Astrocyte (in vitro differentiated cells and primary cell): Measurements from ENCODE around the gene ZNF414. TPM values are rescaled to one million over a fixed set of nuclear protein-coding genes. Genes with fewer than 3 reads are reported as not detected.

Source experiments
- DNase-seq: peaks from one replicate; pipeline ENCODE4 v3.0.0-alpha.2; 2010; ENCODE audit warnings: low read depth
- FAIRE-seq: peaks from 2 replicates; lab custom pipeline; 2011; peaks lifted over from hg19 to GRCh38; lab: Jason Lieb, UNC
- H2AFZ ChIP-seq: 2 replicates; pipeline ENCODE4 v1.6.0; 2012; ENCODE audit warnings: low read depth, low read length, inconsistent platforms
- H3K27ac ChIP-seq: 2 replicates; pipeline ENCODE4 v1.5.1; 2011; ENCODE audit warnings: low read depth, low read length, inconsistent platforms
- H3K27me3 ChIP-seq: 2 replicates; pipeline ENCODE4 v1.6.0; 2011; ENCODE audit warnings: low read length, inconsistent platforms; ENCODE audit not compliant: insufficient read depth
- H3K36me3 ChIP-seq: 2 replicates; pipeline ENCODE4 v1.5.1; 2011; ENCODE audit warnings: low read length, inconsistent platforms; ENCODE audit not compliant: insufficient read depth
- H3K4me1 ChIP-seq: 2 replicates; pipeline ENCODE4 v1.5.1; 2011; ENCODE audit warnings: low read length, inconsistent platforms; ENCODE audit not compliant: insufficient read depth
- H3K4me2 ChIP-seq: 2 replicates; pipeline ENCODE4 v1.6.0; 2012; ENCODE audit warnings: low read length, inconsistent platforms
- H3K4me3 ChIP-seq: 2 replicates; pipeline ENCODE4 v1.5.1; 2011; ENCODE audit warnings: low read depth, mild to moderate bottlenecking, low read length, inconsistent platforms; ENCODE audit not compliant: insufficient read depth
- H3K79me2 ChIP-seq: 2 replicates; pipeline ENCODE4 v1.6.0; 2012; ENCODE audit warnings: mild to moderate bottlenecking, low read length, inconsistent platforms; ENCODE audit not compliant: insufficient read depth
- H3K9ac ChIP-seq: 2 replicates; pipeline ENCODE4 v1.6.0; 2012; ENCODE audit warnings: mild to moderate bottlenecking, low read length, inconsistent platforms
- H3K9me3 ChIP-seq: 2 replicates; pipeline ENCODE4 v1.5.1; 2012; ENCODE audit warnings: low read depth, mild to moderate bottlenecking, low read length, inconsistent platforms; ENCODE audit not compliant: insufficient read depth
- H4K20me1 ChIP-seq: 2 replicates; pipeline ENCODE4 v1.6.0; 2012; ENCODE audit warnings: low read length, inconsistent platforms; ENCODE audit not compliant: insufficient read depth
- H3K27ac Mint-ChIP-seq: one replicate; pipeline ENCODE4 v1.8.0; 2021; ENCODE audit warnings: mild to moderate bottlenecking, mixed read lengths; ENCODE audit not compliant: unreplicated experiment
- H3K27me3 Mint-ChIP-seq: one replicate; pipeline ENCODE4 v1.8.0; 2021; ENCODE audit warnings: low read depth, mixed read lengths; ENCODE audit not compliant: unreplicated experiment
- H3K36me3 Mint-ChIP-seq: one replicate; pipeline ENCODE4 v1.8.0; 2021; ENCODE audit warnings: low read depth, mixed read lengths; ENCODE audit not compliant: unreplicated experiment
- H3K4me1 Mint-ChIP-seq: one replicate; pipeline ENCODE4 v1.8.0; 2021; ENCODE audit warnings: low read depth, mixed read lengths; ENCODE audit not compliant: unreplicated experiment
- H3K4me3 Mint-ChIP-seq: one replicate; pipeline ENCODE4 v1.8.0; 2021; ENCODE audit warnings: mild to moderate bottlenecking, moderate library complexity, mixed read lengths; ENCODE audit not compliant: unreplicated experiment
- H3K9me3 Mint-ChIP-seq: one replicate; pipeline ENCODE4 v1.8.0; 2021; ENCODE audit warnings: mild to moderate bottlenecking, mixed read lengths; ENCODE audit not compliant: unreplicated experiment
- EZH2 ChIP-seq: IDR thresholded peaks from 2 replicates; pipeline ENCODE4 v1.6.1; 2012; ENCODE audit warnings: mild to moderate bottlenecking, low read length, inconsistent platforms; ENCODE audit not compliant: insufficient read depth
- total RNA-seq: library from RNA; stranded (reverse); gene quantifications from 2 replicates; pipeline ENCODE4 v1.2.1, GENCODE V29; 2021
- TF ChIP-seq, protein P1 (sequence below): IDR thresholded peaks from 2 replicates; pipeline ENCODE4 v1.5.1; 2011; ENCODE audit warnings: low read depth, mild to moderate bottlenecking, inconsistent platforms, low read length, moderate library complexity; ENCODE audit not compliant: insufficient read depth

The ZNF414 gene
- total RNA-seq, 1 donor from 2014 or later, result 17.2 TPM

DNA sequence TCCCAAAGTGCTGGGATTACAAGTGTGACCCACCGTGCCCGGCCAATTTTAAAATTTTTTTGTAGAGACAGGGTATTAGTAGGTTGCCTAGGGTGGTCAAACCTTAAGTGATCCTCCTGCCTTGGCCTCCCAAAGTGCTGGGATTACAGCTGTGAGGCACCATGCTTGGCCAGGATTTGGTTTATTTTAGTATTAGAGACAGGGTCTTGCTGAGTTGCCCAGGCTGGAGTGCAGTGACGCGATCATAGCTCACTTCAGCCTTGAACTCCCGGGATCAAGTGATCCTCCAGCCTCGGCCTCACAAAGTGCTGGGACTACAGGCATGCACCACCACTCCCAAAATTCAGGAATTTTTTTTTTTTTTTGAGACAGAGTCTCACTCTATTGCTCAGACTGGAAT lies 5.4 kb upstream of the ZNF414 start:
- no peak overlapping the region for H2AFZ ChIP-seq
- Mint-ChIP-seq H3K27ac (no peak overlapping the region), H3K9me3 (no peaks in the 10 kb centered on the region), H3K4me1 (peaks cover 7% of the 10 kb centered on the region), H3K4me3 (no peak overlapping the region), H3K27me3 (no peaks in the 10 kb centered on the region), H3K36me3 (no peaks in the 10 kb centered on the region)
- H3K9me3 ChIP-seq, result no peaks in the 10 kb centered on the region
- no peaks in the 10 kb centered on the region for H3K4me1 ChIP-seq
- H3K36me3 ChIP-seq, result no peaks in the 10 kb centered on the region
- no peak overlapping the region for H3K9ac ChIP-seq
- H3K79me2 ChIP-seq, result no peaks in the 10 kb centered on the region
- TF ChIP-seq EZH2, result no peak
- TF ChIP-seq, protein P1, sequence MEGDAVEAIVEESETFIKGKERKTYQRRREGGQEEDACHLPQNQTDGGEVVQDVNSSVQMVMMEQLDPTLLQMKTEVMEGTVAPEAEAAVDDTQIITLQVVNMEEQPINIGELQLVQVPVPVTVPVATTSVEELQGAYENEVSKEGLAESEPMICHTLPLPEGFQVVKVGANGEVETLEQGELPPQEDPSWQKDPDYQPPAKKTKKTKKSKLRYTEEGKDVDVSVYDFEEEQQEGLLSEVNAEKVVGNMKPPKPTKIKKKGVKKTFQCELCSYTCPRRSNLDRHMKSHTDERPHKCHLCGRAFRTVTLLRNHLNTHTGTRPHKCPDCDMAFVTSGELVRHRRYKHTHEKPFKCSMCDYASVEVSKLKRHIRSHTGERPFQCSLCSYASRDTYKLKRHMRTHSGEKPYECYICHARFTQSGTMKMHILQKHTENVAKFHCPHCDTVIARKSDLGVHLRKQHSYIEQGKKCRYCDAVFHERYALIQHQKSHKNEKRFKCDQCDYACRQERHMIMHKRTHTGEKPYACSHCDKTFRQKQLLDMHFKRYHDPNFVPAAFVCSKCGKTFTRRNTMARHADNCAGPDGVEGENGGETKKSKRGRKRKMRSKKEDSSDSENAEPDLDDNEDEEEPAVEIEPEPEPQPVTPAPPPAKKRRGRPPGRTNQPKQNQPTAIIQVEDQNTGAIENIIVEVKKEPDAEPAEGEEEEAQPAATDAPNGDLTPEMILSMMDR, result no peak
- FAIRE-seq, result no peak
- DNase-seq, result no peak
- H3K27me3 ChIP-seq, result no peaks in the 10 kb centered on the region
- H3K4me3 ChIP-seq, result no peak overlapping the region
- H3K4me2 ChIP-seq, result no peak overlapping the region
- no peak overlapping the region for H3K27ac ChIP-seq
- no peaks in the 10 kb centered on the region for H4K20me1 ChIP-seq

DNA sequence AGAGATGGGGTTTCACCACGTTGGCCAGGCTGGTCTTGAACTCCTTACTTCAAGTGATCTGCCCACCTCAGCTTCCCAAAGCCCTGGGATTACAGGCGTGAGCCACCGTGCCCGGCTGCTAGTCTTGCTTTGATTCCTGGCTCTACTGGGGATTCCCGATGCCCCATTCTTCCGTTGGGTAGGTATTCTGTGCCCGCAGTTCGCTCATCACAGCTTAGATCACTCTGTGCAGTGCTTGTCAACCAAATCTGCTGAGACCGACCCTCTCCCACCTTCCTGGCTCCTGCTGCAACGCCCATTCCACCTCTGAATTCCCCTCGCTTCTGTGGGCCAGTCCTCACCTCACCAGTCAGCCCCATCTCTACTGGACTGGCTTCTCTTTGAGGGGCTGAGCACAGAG lies 4.6 kb upstream of the ZNF414 start:
- Mint-ChIP-seq H3K4me3 (no peak overlapping the region), H3K36me3 (no peaks in the 10 kb centered on the region), H3K27ac (no peak overlapping the region), H3K27me3 (no peaks in the 10 kb centered on the region), H3K9me3 (no peaks in the 10 kb centered on the region), H3K4me1 (peaks cover 7% of the 10 kb centered on the region)
- no peak overlapping the region for H3K4me2 ChIP-seq
- no peak overlapping the region for H3K27ac ChIP-seq
- H2AFZ ChIP-seq, result no peak overlapping the region
- TF ChIP-seq, protein P1, result no peak
- TF ChIP-seq EZH2, result no peak
- no peaks in the 10 kb centered on the region for H4K20me1 ChIP-seq
- DNase-seq, result no peak
- no peaks in the 10 kb centered on the region for H3K36me3 ChIP-seq
- H3K4me3 ChIP-seq, result no peak overlapping the region
- no peaks in the 10 kb centered on the region for H3K79me2 ChIP-seq
- H3K4me1 ChIP-seq, result peaks cover under 1% of the 10 kb centered on the region
- no peaks in the 10 kb centered on the region for H3K9me3 ChIP-seq
- H3K27me3 ChIP-seq, result no peaks in the 10 kb centered on the region
- no peak overlapping the region for H3K9ac ChIP-seq
- FAIRE-seq, result no peak

DNA sequence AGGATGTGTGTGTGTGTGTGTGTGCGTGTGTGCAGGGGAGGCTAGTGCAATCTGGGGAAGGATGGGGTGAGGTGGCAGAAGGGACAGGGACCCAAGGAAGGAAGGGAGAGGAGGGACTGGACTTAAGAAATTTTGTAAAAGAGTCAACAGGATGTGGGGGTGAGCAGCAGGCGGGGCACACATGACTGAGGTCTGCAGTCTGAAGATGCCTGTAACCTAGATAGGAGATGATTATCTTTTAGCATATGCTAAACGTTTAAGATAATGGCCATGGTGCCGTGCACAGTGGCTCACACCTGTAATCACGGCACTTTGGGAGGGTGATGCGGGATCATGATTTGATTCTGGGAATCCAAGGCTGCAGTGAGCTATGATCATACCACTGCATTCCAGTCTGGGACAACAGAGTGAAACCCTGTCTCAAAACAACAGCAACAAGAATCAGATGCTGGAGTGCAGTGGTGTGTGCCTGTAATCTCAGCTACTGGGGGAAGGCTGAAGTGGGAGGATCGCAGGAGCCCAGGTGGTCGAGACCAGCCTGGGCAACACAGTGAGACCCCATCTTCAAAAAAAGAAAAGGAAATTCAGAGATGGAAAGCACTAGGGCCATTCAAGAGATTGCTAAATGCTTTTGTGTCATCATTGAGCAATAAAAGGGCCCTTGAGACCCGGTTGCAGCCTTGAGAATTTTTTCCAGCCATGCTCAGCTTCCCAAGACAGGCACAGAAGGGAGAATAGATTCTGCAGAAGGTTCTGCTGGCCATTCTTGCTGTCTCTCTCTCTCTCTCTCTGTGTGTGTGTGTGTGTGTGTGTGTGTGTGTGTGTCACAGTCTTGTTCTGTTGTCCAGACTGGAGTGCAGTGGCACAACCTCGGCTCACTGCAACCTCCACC lies 3.8 kb upstream of the ZNF414 start:
- FAIRE-seq (no peak), DNase-seq (no peak)
- no peaks in the 10 kb centered on the region for H3K36me3 ChIP-seq
- no peaks in the 10 kb centered on the region for H3K9me3 ChIP-seq
- no peak overlapping the region for H3K27ac ChIP-seq
- no peak overlapping the region for H2AFZ ChIP-seq
- peaks cover 7% of the 10 kb centered on the region for H3K4me1 ChIP-seq
- TF ChIP-seq, protein P1, result no peak
- no peak for TF ChIP-seq EZH2
- H3K79me2 ChIP-seq, result peaks cover 3% of the 10 kb centered on the region
- no peaks in the 10 kb centered on the region for H3K9me3 Mint-ChIP-seq
- H3K27me3 ChIP-seq, result no peaks in the 10 kb centered on the region
- H3K4me1 Mint-ChIP-seq, result peaks cover 10% of the 10 kb centered on the region
- H4K20me1 ChIP-seq, result no peaks in the 10 kb centered on the region
- no peak overlapping the region for H3K4me3 Mint-ChIP-seq
- no peaks in the 10 kb centered on the region for H3K27me3 Mint-ChIP-seq
- H3K4me2 ChIP-seq, result no peak overlapping the region
- no peak overlapping the region for H3K9ac ChIP-seq
- H3K27ac Mint-ChIP-seq, result no peak overlapping the region
- H3K36me3 Mint-ChIP-seq, result no peaks in the 10 kb centered on the region
- no peak overlapping the region for H3K4me3 ChIP-seq
